Activated CD4-positive, CD25-positive, alpha-beta regulatory T cell treated with anti-CD3 and anti-CD28 coated beads, Interleukin-2, amount 50 U/mL, for 24 hours (primary cell): ENCODE results near the gene HEPH.
"Not testable (repeated sequence)": the region's sequence is repeated elsewhere in the genome, so short reads cannot be mapped to it uniquely, and the experiment has no call there.

Experiments used
- ATAC-seq, 2 donors: fragments of 150-1000 bp; cut with Tn5 transposase; one replicate each; pipeline ENCODE4 v1.10.0; 2021; ENCODE audit warnings: mild to moderate bottlenecking in 1 of 2, moderate library complexity in 1 of 2

The HEPH gene

DNA sequence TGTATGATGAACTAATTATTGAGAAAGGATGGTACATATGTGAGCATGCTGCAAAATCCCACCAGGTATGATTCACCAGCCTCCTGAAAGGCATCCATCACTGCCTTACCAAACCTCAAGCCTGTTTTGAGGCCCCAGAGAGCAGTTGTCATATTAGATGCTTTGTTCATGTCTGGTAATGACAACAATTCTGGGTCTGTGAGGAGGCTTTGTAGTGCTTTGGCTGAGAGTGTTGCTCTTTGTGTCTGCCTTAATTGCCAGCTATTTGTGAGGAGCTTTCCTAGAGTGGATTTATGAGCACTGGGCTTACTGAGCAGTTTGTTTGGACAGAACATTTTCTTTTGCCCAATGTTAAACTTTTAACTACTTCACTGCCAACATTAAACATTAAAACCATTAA is 69.2 kb downstream of the HEPH start:
- ATAC-seq, result no peak

DNA sequence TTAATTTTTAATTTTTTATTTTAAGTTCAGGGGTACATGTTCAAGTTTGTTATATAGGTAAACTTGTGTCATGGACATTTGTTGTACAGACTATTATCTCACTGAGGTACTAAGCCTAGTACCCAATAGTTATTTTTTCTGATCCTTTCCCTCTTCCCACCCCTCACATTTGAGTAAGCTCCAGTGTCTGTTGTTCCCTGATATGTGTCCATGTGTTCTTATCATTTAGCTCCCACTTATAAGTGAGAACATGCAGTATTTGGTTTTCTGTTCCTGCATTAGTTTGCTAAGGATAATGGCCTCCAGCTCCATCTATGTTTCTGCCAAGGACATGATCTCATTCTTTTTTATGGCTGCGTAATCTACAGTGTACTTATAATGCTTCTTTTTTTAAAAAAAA is 69.9 kb downstream of the HEPH start:
- ATAC-seq, result not testable (repeated sequence)

DNA sequence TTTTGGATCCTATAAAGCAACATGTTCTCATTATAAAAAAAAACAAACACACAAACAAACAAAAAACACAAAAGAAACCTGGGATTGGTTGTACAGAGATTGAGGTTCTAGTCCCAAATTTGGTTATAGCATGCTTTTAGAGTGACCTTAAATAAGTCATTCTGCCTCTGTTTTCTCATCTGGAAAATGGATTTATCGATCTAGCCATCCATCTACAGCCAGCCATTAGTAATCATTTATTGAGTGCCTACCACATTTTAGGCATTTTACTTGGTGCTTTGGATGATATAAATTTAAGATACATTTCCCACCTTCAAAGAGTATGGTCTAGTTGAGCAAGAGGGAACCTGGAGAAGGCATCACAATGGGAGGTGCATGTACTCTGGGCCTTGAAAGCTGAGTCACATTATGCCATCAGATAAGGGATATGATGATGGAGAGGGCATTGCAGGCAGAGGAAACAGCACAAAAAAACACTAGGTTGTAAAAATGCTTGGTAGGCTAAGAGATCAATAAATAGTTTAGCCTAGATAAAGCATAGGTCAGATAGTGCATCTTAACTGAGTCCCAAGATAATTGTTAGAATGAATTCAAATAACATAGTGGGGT is 91.4 kb downstream of the HEPH start:
- ATAC-seq, result no peak

DNA sequence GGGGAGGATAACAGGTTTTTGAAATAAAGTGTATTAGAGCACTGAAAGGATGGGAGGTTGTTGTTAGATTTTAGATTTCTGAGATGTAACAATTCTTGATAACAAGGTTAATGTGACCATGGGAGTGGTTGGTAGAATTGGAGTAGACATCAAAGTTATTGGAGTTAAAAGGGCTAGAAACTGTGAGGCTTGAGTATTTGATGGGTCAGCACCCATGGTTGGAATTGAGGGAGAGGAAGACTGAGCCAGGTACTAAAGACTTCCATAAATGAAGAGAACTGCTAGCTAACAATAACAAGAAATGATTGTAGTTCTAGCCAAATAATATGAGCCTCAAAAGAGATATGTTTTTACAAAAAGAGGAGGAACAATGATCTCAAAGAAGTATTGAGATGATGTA is 98.8 kb downstream of the HEPH start:
- no peak for ATAC-seq
